HG03025 (cell line): ENCODE measurements around the gene RPL13A.

Source experiments
- ATAC-seq: cut with Tn5 transposase; IDR thresholded peaks from one replicate; pipeline ENCODE4 v1.9.1; 2021; ENCODE audit warnings: mild to moderate bottlenecking, moderate library complexity; ENCODE audit not compliant: unreplicated experiment, low FRiP score

RPL13A gene

GRCh38 chr19:49479975-49480628, 7.3 kb upstream of the RPL13A start:
- no peak for ATAC-seq

DNA sequence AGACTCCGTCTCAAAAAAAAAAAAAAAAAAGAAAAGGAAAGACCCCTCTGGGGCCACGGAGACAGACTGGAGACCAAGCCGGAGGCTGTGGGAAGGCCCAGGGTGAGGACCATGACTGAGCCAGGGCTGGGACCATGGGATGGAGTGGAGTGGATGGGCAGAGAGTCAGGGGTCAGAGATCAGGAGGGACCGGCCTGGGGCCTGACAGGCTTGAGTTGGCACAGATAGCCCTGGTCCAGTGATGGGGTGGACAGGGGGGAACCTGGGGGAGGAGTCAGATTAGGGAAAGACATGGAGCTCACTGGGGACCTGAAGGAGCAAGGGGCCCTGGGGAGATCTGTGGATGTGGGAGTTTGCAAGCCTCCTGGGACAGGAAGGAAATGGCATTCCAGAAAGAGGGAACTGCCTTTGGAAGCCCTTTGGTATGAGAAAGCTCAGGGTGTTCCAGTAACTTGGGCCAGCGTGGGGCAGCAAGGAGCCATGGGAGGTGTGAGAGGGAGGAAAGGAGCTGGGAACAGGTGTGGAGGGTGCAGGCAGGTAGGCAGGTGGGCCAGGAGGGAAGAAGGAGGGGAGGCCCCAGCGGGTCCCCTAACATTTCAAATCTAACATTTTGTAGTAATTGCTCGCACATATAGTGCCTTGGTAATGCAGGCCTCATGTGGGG, 6.3 kb upstream of the RPL13A start:
- ATAC-seq = no peak

DNA sequence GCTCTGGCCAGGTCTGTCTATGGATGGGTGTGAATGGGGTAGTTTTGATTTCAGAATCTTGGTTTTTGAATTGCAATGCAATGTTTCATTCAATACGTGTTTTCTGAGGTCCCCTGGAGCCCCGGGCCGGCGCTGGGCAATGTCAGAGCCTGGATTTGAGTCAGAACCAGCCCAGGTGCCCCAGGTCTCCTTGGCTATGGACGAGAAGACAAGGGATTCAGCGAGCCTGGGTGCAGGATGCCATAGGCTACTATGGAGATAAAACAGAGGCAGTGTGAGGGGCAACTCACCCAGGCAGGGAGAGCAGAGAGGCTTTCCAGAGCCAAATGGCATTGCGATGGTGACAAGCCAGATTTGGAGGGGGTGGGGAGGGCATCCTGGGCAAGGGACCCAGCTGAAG, 1.2 kb upstream of the RPL13A start:
- no peak for ATAC-seq

DNA sequence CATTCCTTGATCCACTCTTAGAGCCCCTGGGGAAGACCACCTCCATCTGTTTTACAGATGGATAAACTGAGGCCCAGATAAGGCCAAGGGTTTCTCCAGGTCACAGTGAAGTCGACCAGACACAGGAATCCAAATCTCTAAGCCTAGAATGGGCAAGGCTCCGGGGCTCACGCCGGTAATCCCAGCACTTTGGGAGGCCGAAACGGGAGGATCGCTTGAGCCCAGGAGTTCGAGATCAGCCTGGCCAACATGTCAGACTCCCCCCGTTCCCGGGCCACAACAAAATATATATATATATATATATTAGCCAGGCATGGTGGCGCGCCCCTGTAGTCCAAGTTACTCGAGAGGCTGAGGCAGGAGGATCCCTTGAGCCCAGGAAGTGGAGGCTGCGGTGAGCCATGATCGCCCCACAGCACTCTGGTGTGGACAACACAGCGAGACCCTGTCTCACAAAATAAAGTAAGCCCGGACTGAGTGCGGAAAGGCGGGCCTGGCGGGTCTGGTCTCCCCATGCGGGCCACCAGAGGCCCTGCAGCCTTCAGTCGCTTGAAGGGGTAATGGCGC, 615 bp upstream of the RPL13A start:
- ATAC-seq = no peak

DNA sequence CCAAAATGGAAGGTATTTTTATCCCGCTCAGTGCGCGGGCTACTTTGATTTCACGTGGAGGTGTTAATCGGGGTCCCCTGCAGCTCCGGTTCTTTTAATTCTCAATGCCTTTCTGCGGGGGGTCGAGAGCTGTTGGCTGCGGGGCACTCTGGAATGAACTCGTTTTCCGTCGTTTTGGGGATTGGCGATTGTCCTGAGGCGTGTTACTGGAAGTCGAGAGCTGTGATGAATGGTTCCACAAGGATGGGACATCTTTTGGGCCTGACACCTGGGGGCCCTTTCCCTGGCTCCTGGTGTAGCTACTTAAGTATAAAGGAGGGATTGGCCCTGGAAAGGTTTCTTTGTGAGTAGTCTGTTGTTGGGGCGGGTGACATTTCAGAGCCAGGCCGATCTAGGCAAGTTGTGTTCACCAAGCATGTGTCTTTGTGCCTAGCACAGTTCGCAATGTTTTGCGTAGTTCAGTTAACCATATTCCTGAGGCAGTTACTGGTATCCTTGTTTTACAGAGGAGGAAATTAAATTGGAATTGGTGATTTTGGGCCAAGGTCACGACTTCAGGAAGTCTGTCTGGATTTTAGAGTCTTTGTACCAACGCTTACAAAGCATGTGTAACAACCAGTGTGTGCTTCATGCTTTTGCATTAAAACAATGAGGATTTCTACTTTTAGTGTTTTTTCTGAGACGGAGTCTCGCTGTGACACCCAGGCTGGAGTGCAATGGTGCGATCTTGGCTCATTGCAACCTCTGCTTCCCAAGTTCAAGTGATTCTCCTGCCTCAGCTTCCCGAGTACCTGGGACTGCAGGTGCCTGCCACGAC, 846 bp downstream of the RPL13A start:
- no peak for ATAC-seq

- no peak for ATAC-seq
These were observed 1.6 kb downstream of the RPL13A start for GRCh38 chr19:49488863-49489537.

GRCh38 chr19:49489601-49490167, 2.3 kb downstream of the RPL13A start:
- ATAC-seq = no peak

GRCh38 chr19:49490287-49491029, 3.0 kb downstream of the RPL13A start:
- no peak for ATAC-seq

GRCh38 chr19:49491030-49491803, 3.8 kb downstream of the RPL13A start:
- no peak for ATAC-seq

DNA sequence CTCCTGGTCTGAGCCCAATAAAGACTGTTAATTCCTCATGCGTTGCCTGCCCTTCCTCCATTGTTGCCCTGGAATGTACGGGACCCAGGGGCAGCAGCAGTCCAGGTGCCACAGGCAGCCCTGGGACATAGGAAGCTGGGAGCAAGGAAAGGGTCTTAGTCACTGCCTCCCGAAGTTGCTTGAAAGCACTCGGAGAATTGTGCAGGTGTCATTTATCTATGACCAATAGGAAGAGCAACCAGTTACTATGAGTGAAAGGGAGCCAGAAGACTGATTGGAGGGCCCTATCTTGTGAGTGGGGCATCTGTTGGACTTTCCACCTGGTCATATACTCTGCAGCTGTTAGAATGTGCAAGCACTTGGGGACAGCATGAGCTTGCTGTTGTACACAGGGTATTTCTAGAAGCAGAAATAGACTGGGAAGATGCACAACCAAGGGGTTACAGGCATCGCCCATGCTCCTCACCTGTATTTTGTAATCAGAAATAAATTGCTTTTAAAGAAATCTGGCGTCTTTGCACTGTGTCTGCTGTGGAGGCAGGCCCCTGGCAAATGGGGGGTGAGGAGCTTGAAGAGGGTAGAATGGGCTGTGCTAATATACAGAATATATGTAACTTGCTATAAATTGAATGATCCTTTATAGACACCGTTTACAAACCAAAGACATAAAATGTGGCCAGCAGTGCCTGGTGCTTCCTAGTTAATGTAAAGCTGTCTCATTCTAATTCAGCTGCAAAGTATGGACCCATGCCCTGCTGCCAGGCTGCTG, 4.6 kb downstream of the RPL13A start:
- no peak for ATAC-seq

DNA sequence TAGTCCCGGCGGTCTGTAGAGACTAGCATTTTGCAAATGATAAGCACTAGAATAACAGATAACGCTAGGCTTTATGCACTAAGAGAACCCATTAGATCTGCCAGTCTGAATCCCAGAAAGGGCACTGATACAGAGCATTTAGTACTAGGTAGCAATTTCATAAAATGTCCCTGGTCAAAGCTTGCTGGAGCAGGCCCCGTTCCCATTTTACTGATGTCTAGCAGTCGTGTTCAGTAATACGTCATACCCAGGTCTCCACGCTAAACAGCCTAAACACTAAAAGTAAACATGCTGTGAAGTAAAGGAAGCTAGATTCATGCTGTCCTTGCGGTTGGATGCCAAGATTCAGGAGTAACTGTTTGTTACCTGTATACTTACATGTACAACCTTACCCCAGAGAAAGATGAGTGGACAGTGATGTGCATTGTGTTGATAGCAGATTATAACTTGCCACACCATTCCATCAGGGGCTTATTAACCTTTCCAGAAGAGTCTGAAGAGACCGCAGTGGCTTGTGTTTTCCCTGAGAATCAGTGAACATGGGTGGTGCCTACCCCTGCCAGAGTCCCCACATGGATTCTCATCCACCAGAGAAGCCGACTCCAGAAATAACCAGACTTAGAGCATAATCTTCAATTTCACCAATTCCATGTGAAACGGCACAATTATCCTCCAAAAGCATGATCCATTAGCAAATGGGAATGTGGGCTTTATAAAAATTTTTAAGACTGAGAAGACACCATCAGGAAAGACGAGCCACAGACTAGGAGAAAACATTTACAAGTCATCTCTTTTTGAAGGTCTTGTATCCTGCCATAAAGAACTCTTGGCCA, 5.4 kb downstream of the RPL13A start:
- ATAC-seq = no peak

- no peak for ATAC-seq
These were observed 9.2 kb downstream of the RPL13A start for GRCh38 chr19:49496574-49497008.

- ATAC-seq = no peak
These were observed 9.8 kb downstream of the RPL13A start for GRCh38 chr19:49497047-49497788.

DNA sequence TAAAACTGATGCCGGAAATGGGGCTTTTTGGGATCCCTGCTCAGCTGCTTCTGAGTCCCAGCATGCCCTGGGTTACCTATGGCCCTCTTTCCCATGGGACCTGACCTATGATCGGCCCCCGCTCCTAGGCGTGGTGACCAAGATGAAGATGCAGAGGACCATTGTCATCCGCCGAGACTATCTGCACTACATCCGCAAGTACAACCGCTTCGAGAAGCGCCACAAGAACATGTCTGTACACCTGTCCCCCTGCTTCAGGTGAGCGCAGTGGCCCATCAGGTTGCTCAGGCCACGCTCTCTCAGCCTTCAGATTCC, 10.3 kb downstream of the RPL13A start:
- no peak for ATAC-seq

DNA sequence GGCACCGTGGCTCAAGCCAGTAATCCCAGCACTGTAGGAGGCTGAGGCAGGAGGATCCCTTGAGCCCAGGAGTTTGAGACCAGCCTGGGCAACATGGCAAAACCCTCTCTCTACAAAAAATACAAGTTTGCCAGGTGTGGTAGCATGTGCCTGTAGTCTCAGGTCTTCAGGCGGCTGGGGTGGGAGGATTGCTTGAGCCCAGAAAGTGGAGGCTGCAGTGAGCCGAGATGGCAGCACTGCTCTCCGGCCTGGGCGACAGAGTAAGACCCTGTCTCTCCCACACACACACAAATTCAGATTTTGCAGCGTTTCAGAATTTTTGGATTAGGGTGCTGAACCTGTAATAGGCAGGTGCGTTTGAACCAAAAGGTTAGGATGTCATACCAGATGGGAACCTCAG, 11.1 kb downstream of the RPL13A start:
- no peak for ATAC-seq

GRCh38 chr19:49499030-49499670, 11.7 kb downstream of the RPL13A start:
- ATAC-seq = no peak
